Activated CD8-positive, alpha-beta T cell treated with anti-CD3 and anti-CD28 coated beads for 36 hours (primary cell): ENCODE data around the gene BTBD6. TPM values are rescaled to one million over a fixed set of nuclear protein-coding genes. Genes with fewer than 3 reads are reported as not detected.

Experiments
- ATAC-seq: fragments of 200-7000 bp; cut with Tn5 transposase; one replicate; pipeline ENCODE4 v1.10.0; 2021; ENCODE audit warnings: mild to moderate bottlenecking, moderate library complexity
- CTCF ChIA-PET: fragments of 350-600 bp; sonication (Branson Sonifier 250); formaldehyde crosslinking; loops from one replicate; lab custom pipeline; 2021; ENCODE audit warnings: antibody characterized with exemption; lab: Charles Lee
- POLR2A ChIA-PET: fragments of 350-600 bp; sonication (Branson Sonifier 250); formaldehyde crosslinking; loops from one replicate; lab custom pipeline; 2021; ENCODE audit warnings: antibody characterized with exemption; lab: Charles Lee
- DNase-seq: peaks from one replicate; pipeline ENCODE4 v3.0.0-alpha.2; 2020
- H3K27ac Mint-ChIP-seq: one replicate; pipeline ENCODE4 v1.8.0; 2021; ENCODE audit warnings: mild to moderate bottlenecking, mixed read lengths
- H3K27me3 Mint-ChIP-seq: one replicate; pipeline ENCODE4 v1.8.0; 2021; ENCODE audit warnings: mixed read lengths
- H3K36me3 Mint-ChIP-seq: one replicate; pipeline ENCODE4 v1.8.0; 2021; ENCODE audit warnings: low read depth, mixed read lengths
- H3K4me1 Mint-ChIP-seq: one replicate; pipeline ENCODE4 v1.8.0; 2021; ENCODE audit warnings: low read depth, mixed read lengths
- H3K4me3 Mint-ChIP-seq: one replicate; pipeline ENCODE4 v1.8.0; 2021; ENCODE audit warnings: mild to moderate bottlenecking, moderate library complexity, mixed read lengths
- H3K9me3 Mint-ChIP-seq: one replicate; pipeline ENCODE4 v1.8.0; 2021; ENCODE audit warnings: mixed read lengths
- intact Hi-C: fragments of 100-400 bp; cut with micrococcal nuclease; formaldehyde crosslinking; loops from one replicate; pipeline ENCODE4 v1.10.0; 2022
- total RNA-seq, 2 experiments: library from RNA; stranded (reverse); gene quantifications; one replicate each; pipeline ENCODE4 v1.2.3, GENCODE V29; 2021
- TF ChIP-seq, protein P1 (sequence below): fragments of 200-600 bp; IDR thresholded peaks from one replicate; pipeline ENCODE4 v1.8.0; 2022; ENCODE audit warnings: antibody characterized with exemption, mild to moderate bottlenecking

Gene BTBD6
- total RNA-seq, 2 experiments from 2014 or later: 24.7 to 26.7 TPM

- Mint-ChIP-seq H3K9me3 (no peaks in the 10 kb centered on the region), H3K4me3 (no peak overlapping the region), H3K4me1 (no peaks in the 10 kb centered on the region), H3K36me3 (no peaks in the 10 kb centered on the region), H3K27me3 (no peaks in the 10 kb centered on the region), H3K27ac (no peak overlapping the region)
- CTCF ChIA-PET: interaction anchor here (1.9 kb wide), 1 partner anchor 9 kb away, joined by 8 read pairs; no protein-coding TSS in a partner anchor
- intact Hi-C loops: no loop called here
- POLR2A ChIA-PET: no interaction called here
- ATAC-seq: no peak
- TF ChIP-seq, protein P1, sequence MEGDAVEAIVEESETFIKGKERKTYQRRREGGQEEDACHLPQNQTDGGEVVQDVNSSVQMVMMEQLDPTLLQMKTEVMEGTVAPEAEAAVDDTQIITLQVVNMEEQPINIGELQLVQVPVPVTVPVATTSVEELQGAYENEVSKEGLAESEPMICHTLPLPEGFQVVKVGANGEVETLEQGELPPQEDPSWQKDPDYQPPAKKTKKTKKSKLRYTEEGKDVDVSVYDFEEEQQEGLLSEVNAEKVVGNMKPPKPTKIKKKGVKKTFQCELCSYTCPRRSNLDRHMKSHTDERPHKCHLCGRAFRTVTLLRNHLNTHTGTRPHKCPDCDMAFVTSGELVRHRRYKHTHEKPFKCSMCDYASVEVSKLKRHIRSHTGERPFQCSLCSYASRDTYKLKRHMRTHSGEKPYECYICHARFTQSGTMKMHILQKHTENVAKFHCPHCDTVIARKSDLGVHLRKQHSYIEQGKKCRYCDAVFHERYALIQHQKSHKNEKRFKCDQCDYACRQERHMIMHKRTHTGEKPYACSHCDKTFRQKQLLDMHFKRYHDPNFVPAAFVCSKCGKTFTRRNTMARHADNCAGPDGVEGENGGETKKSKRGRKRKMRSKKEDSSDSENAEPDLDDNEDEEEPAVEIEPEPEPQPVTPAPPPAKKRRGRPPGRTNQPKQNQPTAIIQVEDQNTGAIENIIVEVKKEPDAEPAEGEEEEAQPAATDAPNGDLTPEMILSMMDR: no peak
- DNase-seq: no peak
These were observed 35.0 kb upstream of the BTBD6 start for GRCh38 chr14:105213361-105213760.

- H3K27me3 Mint-ChIP-seq: no peaks in the 10 kb centered on the region
- H3K9me3 Mint-ChIP-seq: no peaks in the 10 kb centered on the region
- no peak overlapping the region for H3K27ac Mint-ChIP-seq
- TF ChIP-seq, protein P1: no peak
- DNase-seq (no peak), ATAC-seq (no peak)
- intact Hi-C loops: no loop called here
- H3K4me1 Mint-ChIP-seq: no peaks in the 10 kb centered on the region
- CTCF ChIA-PET: interaction anchor here (1.9 kb wide), 1 partner anchor 10 kb away, joined by 8 read pairs; no protein-coding TSS in a partner anchor
- POLR2A ChIA-PET: no interaction called here
- H3K4me3 Mint-ChIP-seq: no peak overlapping the region
- H3K36me3 Mint-ChIP-seq: peaks cover 3% of the 10 kb centered on the region
These were observed 33.9 kb upstream of the BTBD6 start for GRCh38 chr14:105214324-105214915.

GRCh38 chr14:105215602-105216001 is 32.7 kb upstream of the BTBD6 start:
- CTCF ChIA-PET: no interaction called here

DNA sequence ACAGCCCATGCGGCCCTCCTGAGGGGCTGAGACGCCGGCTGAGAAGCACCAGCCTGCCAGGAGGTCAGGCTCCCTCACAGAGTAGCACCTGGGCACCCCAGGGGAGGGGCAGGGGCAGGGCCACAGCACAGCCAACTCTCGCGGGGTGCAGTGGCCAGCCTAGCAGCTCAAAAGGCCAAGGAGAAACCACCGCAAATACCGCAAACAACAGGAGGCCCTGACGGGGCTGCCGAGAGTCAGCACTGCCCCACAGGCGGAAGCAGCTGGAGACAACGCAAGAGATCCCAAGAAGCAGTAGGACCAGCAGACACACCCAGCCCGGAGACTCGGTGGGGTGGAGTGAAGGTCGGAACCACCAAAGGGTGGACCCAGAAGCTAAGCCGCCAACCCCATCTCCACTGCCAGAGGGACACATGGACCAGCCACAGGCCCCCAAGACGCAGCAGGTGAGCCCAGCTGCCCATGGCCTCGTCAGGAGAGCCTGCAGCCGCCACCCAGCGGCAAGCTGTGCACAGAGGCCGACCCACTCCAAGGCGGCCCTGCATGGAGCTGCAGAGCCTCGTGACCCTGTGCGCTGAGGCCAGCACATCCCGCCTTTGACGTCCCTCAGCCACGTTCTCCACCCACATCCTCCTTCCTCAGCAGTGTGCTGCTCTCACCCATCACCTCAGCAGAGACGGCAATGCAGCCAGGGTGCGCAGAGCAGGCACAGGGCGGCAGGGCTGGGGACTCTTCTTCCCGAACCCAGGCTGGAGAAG is 31.7 kb upstream of the BTBD6 start:
- Mint-ChIP-seq H3K9me3 (no peaks in the 10 kb centered on the region), H3K27me3 (no peaks in the 10 kb centered on the region), H3K4me1 (no peaks in the 10 kb centered on the region), H3K27ac (no peak overlapping the region), H3K4me3 (no peak overlapping the region), H3K36me3 (peaks cover 4% of the 10 kb centered on the region)
- ATAC-seq (no peak), DNase-seq (no peak)
- POLR2A ChIA-PET: no interaction called here
- intact Hi-C loops: no loop called here
- CTCF ChIA-PET: no interaction called here
- TF ChIP-seq, protein P1: no peak

More at GRCh38 chr14:105215602-105216001, 32.7 kb upstream of the BTBD6 start:
- TF ChIP-seq, protein P1: no peak
- DNase-seq: no peak
- H3K27me3 Mint-ChIP-seq: no peaks in the 10 kb centered on the region
- intact Hi-C loops: no loop called here
- no peak overlapping the region for H3K27ac Mint-ChIP-seq
- no peaks in the 10 kb centered on the region for H3K4me1 Mint-ChIP-seq
- no peak for ATAC-seq
- no peaks in the 10 kb centered on the region for H3K9me3 Mint-ChIP-seq
- no peak overlapping the region for H3K4me3 Mint-ChIP-seq
- H3K36me3 Mint-ChIP-seq: peaks cover 4% of the 10 kb centered on the region
- POLR2A ChIA-PET: no interaction called here

GRCh38 chr14:105217774-105218173 is 30.6 kb upstream of the BTBD6 start:
- H3K4me3 Mint-ChIP-seq: no peak overlapping the region
- ChIA-PET POLR2A (no interaction called here), CTCF (no interaction called here)
- H3K4me1 Mint-ChIP-seq: no peaks in the 10 kb centered on the region
- TF ChIP-seq, protein P1: no peak
- ATAC-seq (no peak), DNase-seq (no peak)
- intact Hi-C loops: no loop called here
- no peaks in the 10 kb centered on the region for H3K9me3 Mint-ChIP-seq
- H3K36me3 Mint-ChIP-seq: peaks cover 4% of the 10 kb centered on the region
- H3K27ac Mint-ChIP-seq: no peak overlapping the region
- H3K27me3 Mint-ChIP-seq: no peaks in the 10 kb centered on the region
